H9 (cell line): ENCODE results near the gene ADAMTS16. TPM values are rescaled to one million over a fixed set of nuclear protein-coding genes. Genes with fewer than 3 reads are reported as not detected.

Source experiments
- DNase-seq: peaks from one replicate; pipeline ENCODE4 v3.0.0-alpha.2; 2017
- H2AFZ ChIP-seq: one replicate; pipeline ENCODE4 v1.6.1; 2013; ENCODE audit warnings: mild to moderate bottlenecking, low read length, control low read depth, moderate library complexity
- H2AK5ac ChIP-seq: 2 replicates; pipeline ENCODE4 v1.6.1; 2013; ENCODE audit warnings: low read length, control low read depth, mixed read lengths; ENCODE audit not compliant: insufficient read length
- H2BK120ac ChIP-seq: one replicate; pipeline ENCODE4 v1.6.1; 2013; ENCODE audit warnings: low read depth, mild to moderate bottlenecking, low read length, control low read depth, inconsistent platforms; ENCODE audit not compliant: poor library complexity, severe bottlenecking
- H2BK12ac ChIP-seq: 2 replicates; pipeline ENCODE4 v1.6.1; 2013; ENCODE audit warnings: low read length, control low read depth, mixed read lengths, low read depth; ENCODE audit not compliant: insufficient read length
- H2BK15ac ChIP-seq: 2 replicates; pipeline ENCODE4 v1.6.1; 2013; ENCODE audit warnings: low read depth, low read length, control low read depth
- H2BK20ac ChIP-seq: one replicate; pipeline ENCODE4 v1.6.1; 2013; ENCODE audit warnings: low read depth, mild to moderate bottlenecking, low read length, control low read depth, inconsistent platforms; ENCODE audit not compliant: poor library complexity, severe bottlenecking
- H2BK5ac ChIP-seq: 2 replicates; pipeline ENCODE4 v1.6.1; 2013; ENCODE audit warnings: low read length, control low read depth, mixed read lengths; ENCODE audit not compliant: insufficient read length
- H3K14ac ChIP-seq: 2 replicates; pipeline ENCODE4 v1.6.1; 2013; ENCODE audit warnings: low read length, control low read depth; ENCODE audit not compliant: insufficient read depth
- H3K18ac ChIP-seq: 2 replicates; pipeline ENCODE4 v1.6.1; 2013; ENCODE audit warnings: low read depth, mild to moderate bottlenecking, mixed read lengths, low read length, control low read depth; ENCODE audit not compliant: insufficient read length
- H3K23ac ChIP-seq: 2 replicates; pipeline ENCODE4 v1.6.1; 2013; ENCODE audit warnings: low read length, control low read depth, mixed read lengths, low read depth; ENCODE audit not compliant: insufficient read length
- H3K23me2 ChIP-seq: 2 replicates; pipeline ENCODE4 v1.6.1; 2013; ENCODE audit warnings: low read depth, mild to moderate bottlenecking, mixed read lengths, low read length, control low read depth; ENCODE audit not compliant: insufficient read length, poor library complexity, severe bottlenecking
- H3K27ac ChIP-seq: 2 replicates; pipeline ENCODE4 v1.5.1; 2013; ENCODE audit warnings: low read length, control low read depth, mixed read lengths, low read depth; ENCODE audit not compliant: insufficient read length
- H3K27me3 ChIP-seq: 2 replicates; pipeline ENCODE4 v1.6.1; 2013; ENCODE audit warnings: low read length, control low read depth, inconsistent platforms; ENCODE audit not compliant: insufficient read depth
- H3K4ac ChIP-seq: 2 replicates; pipeline ENCODE4 v1.6.1; 2013; ENCODE audit warnings: low read depth, mild to moderate bottlenecking, control low read depth, inconsistent platforms, low read length, moderate library complexity
- H3K4me1 ChIP-seq: 2 replicates; pipeline ENCODE4 v1.6.1; 2013; ENCODE audit warnings: low read length, control low read depth, inconsistent platforms; ENCODE audit not compliant: insufficient read depth
- H3K4me2 ChIP-seq: 2 replicates; pipeline ENCODE4 v1.6.1; 2013; ENCODE audit warnings: low read length, control low read depth, mixed read lengths; ENCODE audit not compliant: insufficient read length, insufficient read depth
- H3K56ac ChIP-seq: 2 replicates; pipeline ENCODE4 v1.6.1; 2013; ENCODE audit warnings: low read depth, mild to moderate bottlenecking, mixed read lengths, low read length, control low read depth; ENCODE audit not compliant: insufficient read length
- H3K79me1 ChIP-seq: 2 replicates; pipeline ENCODE4 v1.6.1; 2013; ENCODE audit warnings: low read depth, mild to moderate bottlenecking, moderate library complexity, low read length, control low read depth, inconsistent platforms; ENCODE audit not compliant: insufficient read depth, poor library complexity, severe bottlenecking
- H3K79me2 ChIP-seq: 2 replicates; pipeline ENCODE4 v1.6.1; 2013; ENCODE audit warnings: low read length, control low read depth, inconsistent platforms; ENCODE audit not compliant: insufficient read depth
- H3K9ac ChIP-seq: 2 replicates; pipeline ENCODE4 v1.6.1; 2013; ENCODE audit warnings: low read length, control low read depth, mixed read lengths; ENCODE audit not compliant: insufficient read length; ENCODE audit errors: extremely low read depth
- H3K9me3 ChIP-seq: one replicate; pipeline ENCODE4 v1.6.1; 2013; ENCODE audit warnings: low read depth, low read length, inconsistent platforms; ENCODE audit not compliant: control insufficient read depth
- H3T11ph ChIP-seq: one replicate; pipeline ENCODE4 v1.6.1; 2013; ENCODE audit warnings: mild to moderate bottlenecking, low read length, control low read depth, inconsistent platforms
- H4K20me1 ChIP-seq: one replicate; pipeline ENCODE4 v1.6.1; 2013; ENCODE audit not compliant: control insufficient read depth, insufficient read length, insufficient read depth
- H4K5ac ChIP-seq: 2 replicates; pipeline ENCODE4 v1.6.1; 2013; ENCODE audit warnings: low read depth, mild to moderate bottlenecking, mixed read lengths, low read length, control low read depth; ENCODE audit not compliant: insufficient read length
- H4K8ac ChIP-seq: replicated peaks from 2 replicates; pipeline ENCODE4 v1.6.1; 2013; ENCODE audit warnings: low read length, control low read depth, mixed read lengths, low read depth; ENCODE audit not compliant: insufficient read length
- H4K91ac ChIP-seq: 2 replicates; pipeline ENCODE4 v1.6.1; 2013; ENCODE audit warnings: low read depth, mild to moderate bottlenecking, moderate library complexity, mixed read lengths, low read length, control low read depth; ENCODE audit not compliant: insufficient read length
- H3K27ac Mint-ChIP-seq, 3 experiments: 2 replicates in 2 of 3; 3 replicates in 1 of 3; pipeline ENCODE4 v1.8.0; 2020 to 2021; ENCODE audit warnings: mixed read lengths in 3 of 3, mild to moderate bottlenecking in 1 of 3, moderate library complexity in 1 of 3
- H3K27me3 Mint-ChIP-seq: 2 replicates; pipeline ENCODE4 v1.8.0; 2021; ENCODE audit warnings: low read depth, mild to moderate bottlenecking, moderate library complexity, mixed read lengths
- H3K36me3 Mint-ChIP-seq, 3 experiments: 2 replicates in 2 of 3; 3 replicates in 1 of 3; pipeline ENCODE4 v1.8.0; 2020 to 2021; ENCODE audit warnings: low read depth in 3 of 3, mixed read lengths in 3 of 3; ENCODE audit not compliant: insufficient read depth in 1 of 3
- H3K4me1 Mint-ChIP-seq, 2 experiments: 2 replicates each; pipeline ENCODE4 v1.8.0; 2020; ENCODE audit warnings: mixed read lengths in 2 of 2
- H3K4me3 Mint-ChIP-seq, 2 experiments: 2 replicates in 1 of 2; 3 replicates in 1 of 2; pipeline ENCODE4 v1.8.0; 2020 to 2021; ENCODE audit warnings: mild to moderate bottlenecking in 2 of 2, mixed read lengths in 2 of 2, moderate library complexity in 1 of 2
- H3K9me3 Mint-ChIP-seq, 2 experiments: 2 replicates in 1 of 2; 3 replicates in 1 of 2; pipeline ENCODE4 v1.8.0; 2020; ENCODE audit warnings: mild to moderate bottlenecking in 2 of 2, mixed read lengths in 2 of 2, moderate library complexity in 1 of 2
- WGBS: extraction: QIAGEN DNeasy Blood & Tissue Kit; methylation state at CpG from one replicate; pipeline ENCODE4 v1.1.7; 2013; ENCODE audit warnings: missing lambda C conversion rate, low lambda C conversion rate, mixed read lengths; ENCODE audit not compliant: insufficient read length; ENCODE audit errors: extremely low coverage; 5-methylcytosine and 5-hydroxymethylcytosine counted together
- total RNA-seq: library from RNA; stranded (reverse); gene quantifications from 2 replicates; pipeline ENCODE4 v1.2.1, GENCODE V29; 2021
- TF ChIP-seq, protein P1 (sequence below): fragments of 200-600 bp; sonication (generic); conservative IDR thresholded peaks from 3 replicates; pipeline ENCODE4 v1.8.0; 2021; ENCODE audit warnings: antibody characterized with exemption, mild to moderate bottlenecking

ADAMTS16 gene
- total RNA-seq, 1 experiment from 2014 or later: 4.5 TPM

DNA sequence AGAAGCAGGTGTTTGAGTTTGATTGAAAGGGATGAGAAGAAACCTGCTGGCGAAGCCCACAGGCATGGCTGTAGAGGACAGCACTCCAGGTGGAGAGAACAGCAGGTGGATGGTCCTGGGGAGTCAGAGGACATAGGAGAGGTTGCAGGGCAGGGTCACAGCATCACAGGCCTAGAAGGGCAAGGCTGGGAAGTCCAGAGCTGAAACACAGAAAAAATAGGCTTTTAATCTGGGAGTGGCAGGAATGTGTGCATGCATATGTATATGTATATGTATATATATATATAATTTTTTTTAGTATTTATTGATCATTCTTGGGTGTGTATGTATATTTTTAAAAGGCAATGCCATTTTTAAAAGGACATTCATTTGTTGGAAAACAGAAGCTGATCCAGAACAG is 118.4 kb downstream of the ADAMTS16 start:
- no peak overlapping the region for H3K14ac ChIP-seq
- no peak overlapping the region for H3T11ph ChIP-seq
- no peak for DNase-seq
- TF ChIP-seq, protein P1, sequence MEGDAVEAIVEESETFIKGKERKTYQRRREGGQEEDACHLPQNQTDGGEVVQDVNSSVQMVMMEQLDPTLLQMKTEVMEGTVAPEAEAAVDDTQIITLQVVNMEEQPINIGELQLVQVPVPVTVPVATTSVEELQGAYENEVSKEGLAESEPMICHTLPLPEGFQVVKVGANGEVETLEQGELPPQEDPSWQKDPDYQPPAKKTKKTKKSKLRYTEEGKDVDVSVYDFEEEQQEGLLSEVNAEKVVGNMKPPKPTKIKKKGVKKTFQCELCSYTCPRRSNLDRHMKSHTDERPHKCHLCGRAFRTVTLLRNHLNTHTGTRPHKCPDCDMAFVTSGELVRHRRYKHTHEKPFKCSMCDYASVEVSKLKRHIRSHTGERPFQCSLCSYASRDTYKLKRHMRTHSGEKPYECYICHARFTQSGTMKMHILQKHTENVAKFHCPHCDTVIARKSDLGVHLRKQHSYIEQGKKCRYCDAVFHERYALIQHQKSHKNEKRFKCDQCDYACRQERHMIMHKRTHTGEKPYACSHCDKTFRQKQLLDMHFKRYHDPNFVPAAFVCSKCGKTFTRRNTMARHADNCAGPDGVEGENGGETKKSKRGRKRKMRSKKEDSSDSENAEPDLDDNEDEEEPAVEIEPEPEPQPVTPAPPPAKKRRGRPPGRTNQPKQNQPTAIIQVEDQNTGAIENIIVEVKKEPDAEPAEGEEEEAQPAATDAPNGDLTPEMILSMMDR: no peak
- Mint-ChIP-seq H3K9me3 (peaks cover 15 to 18% of the 10 kb centered on the region in 2 experiments), H3K4me1 (peaks cover 16 to 19% of the 10 kb centered on the region in 2 experiments), H3K27me3 (peaks cover 5% of the 10 kb centered on the region; the same call in 1 of the 2 replicates), H3K27ac (peak overlapping the region in 1 of 3 experiments; percentile 72; a peak in 1 of 7 replicates), H3K36me3 (peaks cover 17 to 20% (median 18%) of the 10 kb centered on the region in 3 experiments), H3K4me3 (no peak overlapping the region)
- no peak overlapping the region for H2AFZ ChIP-seq
- no peak overlapping the region for H3K23ac ChIP-seq
- no peaks in the 10 kb centered on the region for H3K9me3 ChIP-seq
- no peaks in the 10 kb centered on the region for H3K79me2 ChIP-seq
- H3K27me3 ChIP-seq: no peaks in the 10 kb centered on the region
- H2BK120ac ChIP-seq: no peak overlapping the region
- H4K20me1 ChIP-seq: no peaks in the 10 kb centered on the region
- no peak overlapping the region for H4K91ac ChIP-seq
- H3K79me1 ChIP-seq: no peaks in the 10 kb centered on the region
- no CpG with 5 or more reads among the region's 1 CpG for WGBS
- no peak overlapping the region for H2BK20ac ChIP-seq
- no peaks in the 10 kb centered on the region for H3K4me1 ChIP-seq
- H2BK5ac ChIP-seq: no peak overlapping the region
- no peaks in the 10 kb centered on the region for H3K23me2 ChIP-seq
- no peak overlapping the region for H3K4me2 ChIP-seq
- no peak overlapping the region for H3K18ac ChIP-seq
- H3K9ac ChIP-seq: no peak overlapping the region
- H3K56ac ChIP-seq: no peak overlapping the region
- no peak overlapping the region for H2BK15ac ChIP-seq
- H3K4ac ChIP-seq: no peak overlapping the region
- no peak overlapping the region for H4K8ac ChIP-seq
- no peak overlapping the region for H4K5ac ChIP-seq
- H2AK5ac ChIP-seq: no peak overlapping the region
- no peak overlapping the region for H3K27ac ChIP-seq
- H2BK12ac ChIP-seq: no peak overlapping the region
